HEK293T (cell line): Measurements from ENCODE around the gene DOK3.
A peak's percentile ranks its signal among the peaks of the same experiment; 100 is the strongest.

ENCODE experiments used
- CTCF ChIA-PET: fragments of 350-600 bp; formaldehyde crosslinking; extraction: SDS; loops from one replicate; lab custom pipeline; 2021; ENCODE audit warnings: antibody characterized with exemption, inconsistent platforms; lab: Yijun Ruan, JAX
- POLR2A ChIA-PET: fragments of 350-600 bp; formaldehyde crosslinking; extraction: SDS; loops from one replicate; lab custom pipeline; 2020; ENCODE audit warnings: antibody characterized with exemption, inconsistent platforms; lab: Yijun Ruan, JAX
- DNase-seq: peaks from one replicate; pipeline ENCODE4 v3.0.0; 2012; ENCODE audit warnings: mixed read lengths; ENCODE audit errors: extremely low spot score
- ARNT ChIP-seq: fragments of 450-650 bp; IDR thresholded peaks from 2 replicates; pipeline ENCODE4 v1.6.1; 2017; ENCODE audit warnings: mild to moderate bottlenecking
- BHLHE40 ChIP-seq: fragments of 450-650 bp; IDR thresholded peaks from 2 replicates; pipeline ENCODE4 v1.6.1; 2016; ENCODE audit warnings: mild to moderate bottlenecking, moderate library complexity, borderline replicate concordance
- CTBP1 ChIP-seq: fragments of 450-650 bp; IDR thresholded peaks from 2 replicates; pipeline ENCODE4 v1.6.1; 2016; ENCODE audit warnings: borderline replicate concordance
- ELF4 ChIP-seq: fragments of 450-650 bp; IDR thresholded peaks from 2 replicates; pipeline ENCODE4 v1.6.1; 2017; ENCODE audit warnings: antibody characterized with exemption
- FOXA1 ChIP-seq: fragments of 450-650 bp; IDR thresholded peaks from 2 replicates; pipeline ENCODE4 v1.6.1; 2016; ENCODE audit warnings: mild to moderate bottlenecking
- FOXK2 ChIP-seq: fragments of 450-650 bp; IDR thresholded peaks from 2 replicates; pipeline ENCODE4 v1.6.1; 2016; ENCODE audit warnings: mild to moderate bottlenecking
- FOXM1 ChIP-seq: fragments of 450-650 bp; IDR thresholded peaks from 2 replicates; pipeline ENCODE4 v1.6.1; 2017; ENCODE audit warnings: mild to moderate bottlenecking, borderline replicate concordance
- HDGF ChIP-seq: fragments of 450-650 bp; IDR thresholded peaks from 2 replicates; pipeline ENCODE4 v1.6.1; 2017; ENCODE audit warnings: antibody characterized with exemption, borderline replicate concordance
- L3MBTL2 ChIP-seq: fragments of 450-650 bp; conservative IDR thresholded peaks from 2 replicates; pipeline ENCODE4 v1.6.1; 2016; ENCODE audit warnings: mild to moderate bottlenecking
- LEF1 ChIP-seq: fragments of 450-650 bp; IDR thresholded peaks from 2 replicates; pipeline ENCODE4 v1.6.1; 2017; ENCODE audit warnings: mild to moderate bottlenecking, borderline replicate concordance
- NFRKB ChIP-seq: fragments of 450-650 bp; IDR thresholded peaks from 2 replicates; pipeline ENCODE4 v1.6.1; 2016; ENCODE audit warnings: mild to moderate bottlenecking, moderate library complexity
- SP1 ChIP-seq: fragments of 450-650 bp; IDR thresholded peaks from 2 replicates; pipeline ENCODE4 v1.6.1; 2017
- SUZ12 ChIP-seq: fragments of 450-650 bp; IDR thresholded peaks from 2 replicates; pipeline ENCODE4 v1.6.1; 2016; ENCODE audit warnings: mild to moderate bottlenecking
- TARDBP ChIP-seq: fragments of 450-650 bp; IDR thresholded peaks from 2 replicates; pipeline ENCODE4 v1.6.1; 2016
- ZNF384 ChIP-seq: fragments of 450-650 bp; IDR thresholded peaks from 2 replicates; pipeline ENCODE4 v1.6.1; 2016
- TF ChIP-seq, protein P1 (sequence below): fragments of 450-650 bp; IDR thresholded peaks from 2 replicates; pipeline ENCODE4 v1.6.1; 2016

The DOK3 gene

DNA sequence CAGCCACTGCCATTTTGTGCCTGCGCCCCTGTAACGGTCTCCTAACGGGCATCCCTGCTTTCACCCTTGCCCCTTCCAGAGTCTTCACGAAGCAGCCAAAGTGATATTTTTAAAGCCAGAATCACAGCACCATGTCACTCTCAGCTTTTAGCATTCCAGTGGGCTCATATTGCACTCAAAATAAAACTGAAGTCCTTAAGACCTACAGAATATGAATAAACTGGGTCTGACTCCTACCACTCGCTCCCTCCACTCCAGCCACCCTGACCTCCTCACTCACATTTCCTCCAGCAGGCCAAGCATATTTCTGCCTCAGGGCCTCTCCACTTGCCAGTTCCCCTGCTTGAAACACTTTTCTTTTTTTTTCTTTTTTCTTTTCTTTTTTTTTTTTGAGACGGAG lies 9.8 kb downstream of the DOK3 start:
- CTCF ChIA-PET: interaction anchor here (0.6 to 1.9 kb wide), 3 partner anchors 24 to 80 kb away, joined by 3 to 4 read pairs (median 3); no protein-coding TSS in a partner anchor
- TF ChIP-seq NFRKB (no peak), TARDBP (no peak), LEF1 (no peak), FOXK2 (no peak), ZNF384 (no peak), SUZ12 (no peak), FOXM1 (no peak), L3MBTL2 (no peak)
- TF ChIP-seq, protein P1, sequence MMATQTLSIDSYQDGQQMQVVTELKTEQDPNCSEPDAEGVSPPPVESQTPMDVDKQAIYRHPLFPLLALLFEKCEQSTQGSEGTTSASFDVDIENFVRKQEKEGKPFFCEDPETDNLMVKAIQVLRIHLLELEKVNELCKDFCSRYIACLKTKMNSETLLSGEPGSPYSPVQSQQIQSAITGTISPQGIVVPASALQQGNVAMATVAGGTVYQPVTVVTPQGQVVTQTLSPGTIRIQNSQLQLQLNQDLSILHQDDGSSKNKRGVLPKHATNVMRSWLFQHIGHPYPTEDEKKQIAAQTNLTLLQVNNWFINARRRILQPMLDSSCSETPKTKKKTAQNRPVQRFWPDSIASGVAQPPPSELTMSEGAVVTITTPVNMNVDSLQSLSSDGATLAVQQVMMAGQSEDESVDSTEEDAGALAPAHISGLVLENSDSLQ: no peak
- POLR2A ChIA-PET: interaction anchor here (1.3 kb wide), 1 partner anchor 109 kb away, joined by 3 read pairs; no protein-coding TSS in a partner anchor
- DNase-seq: no peak

DNA sequence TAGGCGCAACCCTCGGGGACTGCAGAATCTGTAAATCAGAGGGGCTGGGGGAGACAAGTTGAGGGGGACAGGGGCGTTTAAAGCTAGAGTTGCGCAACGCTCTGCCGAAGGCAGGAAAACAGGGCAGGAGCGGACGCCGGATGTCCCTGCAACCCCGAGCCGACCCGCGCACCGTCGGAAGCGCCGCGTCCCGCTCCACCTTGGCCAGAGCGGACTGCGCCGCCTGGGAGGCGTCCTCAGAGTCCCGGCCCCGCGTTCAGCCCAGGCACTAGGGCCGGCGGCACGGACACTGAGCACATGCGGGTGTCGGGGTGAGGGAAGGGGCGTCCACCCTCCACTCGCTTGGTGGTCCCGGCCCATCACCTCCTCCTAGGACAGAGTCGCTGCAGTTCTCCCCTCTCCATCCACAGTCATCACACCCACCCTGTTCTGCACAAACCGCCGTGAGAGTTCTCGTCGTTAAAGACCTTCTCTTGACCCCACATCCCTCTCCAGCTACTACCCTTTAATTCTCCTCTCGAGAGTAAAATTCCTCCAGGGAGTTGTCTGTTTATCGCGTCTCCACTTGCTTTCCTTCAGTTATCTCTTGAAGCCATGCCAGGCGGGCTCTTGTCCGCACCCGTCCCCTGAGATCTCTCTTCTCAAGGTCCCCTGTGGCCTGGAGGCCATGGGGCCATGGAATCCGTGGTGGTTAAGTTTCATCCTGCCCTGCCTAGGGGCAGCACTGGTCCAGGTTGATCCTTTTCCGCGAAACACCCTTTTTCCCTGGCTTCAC lies 11.4 kb downstream of the DOK3 start:
- no peak for DNase-seq
- no peak for TF ChIP-seq CTBP1
- TF ChIP-seq LEF1: no peak
- no peak for TF ChIP-seq ELF4
- no peak for TF ChIP-seq ZNF384
- TF ChIP-seq NFRKB: no peak
- no peak for TF ChIP-seq SP1
- no peak for TF ChIP-seq BHLHE40
- TF ChIP-seq ARNT: no peak
- TF ChIP-seq FOXK2: no peak
- no peak for TF ChIP-seq FOXM1
- TF ChIP-seq TARDBP: no peak
- no peak for TF ChIP-seq FOXA1
- TF ChIP-seq, protein P1: no peak
- no peak for TF ChIP-seq L3MBTL2
- TF ChIP-seq SUZ12: no peak
- no peak for TF ChIP-seq HDGF
- CTCF ChIA-PET: interaction anchor here (3.8 kb wide), 1 partner anchor 43 kb away, joined by 23 read pairs; no protein-coding TSS in a partner anchor

DNA sequence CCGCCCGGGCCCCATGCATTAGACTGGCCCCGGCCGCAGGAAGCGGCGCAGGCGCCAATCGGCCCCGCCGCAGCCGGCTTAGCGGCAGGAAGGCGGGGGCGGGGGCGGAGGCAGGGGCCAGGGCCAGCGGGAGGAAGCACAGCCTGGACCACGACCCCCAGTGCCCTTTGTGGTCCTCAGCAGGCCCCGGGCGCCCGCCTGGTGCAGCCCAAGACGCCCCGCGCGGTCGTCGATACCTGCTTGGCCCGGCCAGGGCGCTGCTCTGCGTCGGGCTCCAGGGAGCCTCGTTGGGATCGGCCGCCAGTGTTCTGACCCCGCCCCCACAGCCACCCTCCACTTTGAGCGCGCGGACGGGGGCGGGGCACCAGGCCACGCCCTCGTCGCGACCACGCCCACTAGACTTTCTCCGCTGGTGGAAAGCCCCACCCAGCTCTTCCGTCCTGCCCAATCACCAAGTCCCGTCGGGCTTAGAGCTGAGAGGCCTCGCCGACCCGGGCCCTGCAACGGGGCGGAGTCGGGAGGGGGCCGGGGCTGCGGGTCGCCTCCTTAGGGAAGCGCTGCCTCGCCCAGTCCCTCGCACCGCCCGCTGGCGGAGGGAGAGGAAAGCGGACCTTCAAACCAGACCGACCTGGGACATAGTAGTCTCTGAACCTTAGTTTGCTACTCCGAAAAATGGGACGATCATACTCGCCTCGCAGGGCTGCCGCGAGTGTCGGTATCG lies 12.2 kb downstream of the DOK3 start, which contains the start of gene PDLIM7:
Gene PDLIM7, minus strand, starts transcription at position 313 of the 721 bp plus-strand sequence. CDS start 1,092 bp downstream, outside the sequence.
- TF ChIP-seq CTBP1: no peak
- TF ChIP-seq HDGF: peak; percentile 97
- no peak for TF ChIP-seq ZNF384
- TF ChIP-seq, protein P1: no peak
- no peak for TF ChIP-seq FOXA1
- no peak for TF ChIP-seq FOXK2
- no peak for TF ChIP-seq L3MBTL2
- ChIA-PET POLR2A (interaction anchor here (0.6 to 3.7 kb wide), 14 partner anchors 12 to 177 kb away, joined by 3 to 21 read pairs (median 3); partner anchors contain the start of genes B4GALT7, DDX41, DOK3 and GRK6), CTCF (interaction anchor here (0.6 to 3.8 kb wide), 2 partner anchors 10 to 42 kb away, joined by 4 to 23 read pairs; no protein-coding TSS in a partner anchor)
- peak; percentile 98 for DNase-seq

More for the DNA sequence above, 11.4 kb downstream of the DOK3 start:
- POLR2A ChIA-PET: interaction anchor here (0.6 to 3.7 kb wide), 8 partner anchors 11 to 101 kb away, joined by 3 to 21 read pairs (median 4); partner anchors contain the start of genes B4GALT7, DDX41, DOK3 and TMED9

DNA sequence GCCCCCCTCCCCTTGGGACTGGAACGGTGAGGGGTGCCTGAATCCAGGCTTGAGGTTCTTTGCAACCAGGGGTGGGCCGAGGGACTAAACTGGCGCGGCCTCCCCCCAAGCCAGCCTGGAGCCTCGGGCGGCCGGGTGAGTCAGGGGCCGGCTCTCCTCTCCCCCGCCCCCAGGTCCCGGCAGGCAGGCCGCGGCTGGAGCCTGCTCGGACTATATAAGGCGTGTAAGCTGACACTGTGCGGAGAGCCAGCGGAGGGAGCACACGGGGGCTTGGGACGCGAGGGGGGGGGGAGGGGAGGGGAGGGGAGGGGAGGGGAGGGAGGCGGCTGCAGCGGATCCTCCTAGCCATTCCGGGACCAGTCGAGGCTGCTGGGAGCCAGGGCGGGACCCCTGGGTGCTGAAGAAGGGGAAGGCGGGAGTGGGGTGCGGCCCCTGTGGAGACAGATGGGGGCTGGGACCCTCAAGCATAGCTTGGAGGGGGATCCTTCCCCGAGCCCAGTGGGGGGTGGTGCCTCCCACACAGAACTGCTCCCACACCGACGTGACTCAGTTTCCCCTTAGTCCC lies 12.8 kb downstream of the DOK3 start:
- TF ChIP-seq BHLHE40: no peak
- peak; percentile 75; the same call in 1 of the 2 replicates for TF ChIP-seq HDGF
- CTCF ChIA-PET: interaction anchor here (0.6 to 3.8 kb wide), 4 partner anchors 11 to 42 kb away, joined by 4 to 23 read pairs (median 6); no protein-coding TSS in a partner anchor

DNA sequence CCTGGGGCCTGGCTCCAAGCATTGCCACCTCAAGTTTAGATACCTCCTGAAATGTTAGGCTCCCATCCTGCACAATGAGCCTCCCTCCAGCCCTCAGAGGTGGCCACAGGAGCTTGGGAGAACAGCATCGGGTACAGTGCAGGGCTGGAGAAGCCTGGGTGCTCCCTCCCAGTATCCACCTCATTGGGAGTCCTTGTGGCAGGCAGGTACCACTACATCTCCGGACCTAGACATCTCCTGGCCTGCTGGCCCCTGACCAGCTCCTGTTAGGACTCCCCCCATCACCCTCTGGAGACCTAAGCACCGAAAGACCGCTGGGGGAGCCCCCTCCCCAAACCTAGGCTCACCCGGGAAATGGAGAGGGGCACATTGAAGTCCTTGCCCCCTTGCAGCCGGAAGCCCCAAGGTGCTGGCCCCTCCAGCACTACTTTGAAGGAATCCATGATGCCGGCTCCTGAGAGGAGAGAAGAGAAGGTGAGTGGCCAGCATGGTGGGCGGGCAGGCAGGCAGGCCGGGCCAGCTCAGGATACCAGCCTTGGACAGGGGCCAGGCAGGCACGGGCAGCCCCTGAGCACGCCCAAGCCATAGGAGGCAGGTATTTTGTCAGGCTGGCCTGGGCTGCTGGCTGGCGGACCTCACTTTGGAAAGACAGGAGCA lies 13.4 kb downstream of the DOK3 start:
- peak; percentile 20; the same call in 1 of the 2 replicates for TF ChIP-seq HDGF
- TF ChIP-seq NFRKB: no peak
- ChIA-PET CTCF (interaction anchor here (1.4 to 3.8 kb wide), 5 partner anchors 24 to 110 kb away, joined by 3 to 23 read pairs (median 6); no protein-coding TSS in a partner anchor), POLR2A (interaction anchor here (0.8 to 3.7 kb wide), 11 partner anchors 11 to 184 kb away, joined by 3 to 21 read pairs (median 4); partner anchors contain the start of genes DBN1, DDX41 and GRK6)
- DNase-seq: peak; percentile 60

More for the DNA sequence above, 12.8 kb downstream of the DOK3 start:
- POLR2A ChIA-PET: interaction anchor here (0.6 to 3.7 kb wide), 15 partner anchors 14 to 184 kb away, joined by 3 to 21 read pairs (median 3); partner anchors contain the start of genes DDX41, GRK6 and TMED9
- peak; percentile 91 for DNase-seq
